Left ventricle myocardium inferior (tissue), 1 donor: Measurements from ENCODE around the gene NDST1. TPM values are rescaled to one million over a fixed set of nuclear protein-coding genes. Genes with fewer than 3 reads are reported as not detected.
A peak's percentile ranks its signal among the peaks of the same experiment; 100 is the strongest.

ENCODE experiments used
- DNase-seq: peaks from one replicate; pipeline ENCODE4 v3.0.0-alpha.2; 2020
- H3K27ac ChIP-seq: fragments of 200-600 bp; replicated peaks from 2 replicates; pipeline ENCODE4 v1.8.0; 2021
- H3K27me3 ChIP-seq: fragments of 200-600 bp; 2 replicates; pipeline ENCODE4 v1.8.0; 2021; ENCODE audit warnings: low read depth
- H3K36me3 ChIP-seq: fragments of 200-600 bp; 2 replicates; pipeline ENCODE4 v1.8.0; 2021
- H3K4me1 ChIP-seq: fragments of 200-600 bp; 2 replicates; pipeline ENCODE4 v1.8.0; 2021
- H3K4me3 ChIP-seq: fragments of 200-600 bp; 2 replicates; pipeline ENCODE4 v1.8.0; 2021; ENCODE audit warnings: mild to moderate bottlenecking, moderate library complexity
- H3K9me3 ChIP-seq: fragments of 200-600 bp; replicated peaks from 2 replicates; pipeline ENCODE4 v1.8.0; 2021
- intact Hi-C: fragments of 100-400 bp; cut with micrococcal nuclease; formaldehyde crosslinking; loops from one replicate; pipeline ENCODE4 v1.11.0; 2022
- total RNA-seq: library from RNA; stranded (reverse); fragmentation: NEBNext Ultra II Directional; extraction: Animal tissue kit (Norgen Biotek cat#: 25700); gene quantifications from one replicate; pipeline ENCODE4 v1.2.1, GENCODE V29; 2021
- TF ChIP-seq, protein P1 (sequence below): fragments of 200-600 bp; IDR thresholded peaks from 2 replicates; pipeline ENCODE4 v1.8.0; 2021; ENCODE audit warnings: antibody characterized with exemption, mild to moderate bottlenecking, borderline replicate concordance
- donor health status: DM: no; HTN: yes; CAD: no; lungs with severe emphysema.

Gene NDST1
- total RNA-seq, 1 donor from 2014 or later: 58.9 TPM

DNA sequence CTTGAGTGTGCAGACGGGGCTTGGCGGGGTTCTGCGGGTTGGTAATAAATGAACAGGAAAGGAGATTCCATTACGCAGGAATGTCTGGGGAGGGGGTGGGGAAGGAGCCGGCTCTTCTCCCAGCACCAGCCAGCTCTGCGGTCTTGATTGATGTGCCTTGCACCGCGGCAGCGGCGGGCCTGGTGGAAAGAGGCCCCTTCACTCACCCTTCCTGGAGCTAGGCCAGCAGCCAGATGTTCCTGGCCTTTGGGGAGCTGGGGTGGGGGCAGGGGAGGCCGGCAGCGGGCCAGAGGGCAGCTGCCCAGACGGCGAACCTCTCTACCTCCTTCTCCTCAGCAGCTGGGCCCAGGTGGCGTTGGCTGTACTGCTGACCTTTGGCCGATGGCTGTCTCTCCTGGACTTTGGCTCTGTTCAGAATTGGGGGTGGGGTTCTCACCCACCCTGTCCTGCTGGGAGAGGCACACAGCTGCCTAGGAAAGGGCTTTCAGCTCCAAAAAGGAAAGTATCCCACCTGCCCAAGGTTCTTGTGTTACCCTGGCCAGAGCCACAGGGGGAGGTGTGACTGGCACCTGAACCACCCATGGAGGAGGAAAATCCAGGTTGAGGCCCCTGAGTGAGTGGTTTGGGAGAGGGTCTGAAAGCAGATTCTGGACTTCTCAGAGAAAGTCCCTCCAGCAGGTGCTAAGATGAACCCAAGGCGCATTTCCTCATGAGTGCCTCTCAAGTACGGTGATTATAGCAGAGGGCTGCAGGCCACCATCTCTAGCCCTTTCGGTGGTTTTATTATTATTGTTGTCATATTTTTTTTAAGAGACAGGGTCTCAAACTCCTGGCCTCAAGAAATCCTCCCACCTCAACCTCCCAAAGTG is 74.5 kb downstream of the NDST1 start:
- no peaks in the 10 kb centered on the region for H3K9me3 ChIP-seq
- H3K36me3 ChIP-seq: no peaks in the 10 kb centered on the region
- H3K27me3 ChIP-seq: no peaks in the 10 kb centered on the region
- TF ChIP-seq, protein P1, sequence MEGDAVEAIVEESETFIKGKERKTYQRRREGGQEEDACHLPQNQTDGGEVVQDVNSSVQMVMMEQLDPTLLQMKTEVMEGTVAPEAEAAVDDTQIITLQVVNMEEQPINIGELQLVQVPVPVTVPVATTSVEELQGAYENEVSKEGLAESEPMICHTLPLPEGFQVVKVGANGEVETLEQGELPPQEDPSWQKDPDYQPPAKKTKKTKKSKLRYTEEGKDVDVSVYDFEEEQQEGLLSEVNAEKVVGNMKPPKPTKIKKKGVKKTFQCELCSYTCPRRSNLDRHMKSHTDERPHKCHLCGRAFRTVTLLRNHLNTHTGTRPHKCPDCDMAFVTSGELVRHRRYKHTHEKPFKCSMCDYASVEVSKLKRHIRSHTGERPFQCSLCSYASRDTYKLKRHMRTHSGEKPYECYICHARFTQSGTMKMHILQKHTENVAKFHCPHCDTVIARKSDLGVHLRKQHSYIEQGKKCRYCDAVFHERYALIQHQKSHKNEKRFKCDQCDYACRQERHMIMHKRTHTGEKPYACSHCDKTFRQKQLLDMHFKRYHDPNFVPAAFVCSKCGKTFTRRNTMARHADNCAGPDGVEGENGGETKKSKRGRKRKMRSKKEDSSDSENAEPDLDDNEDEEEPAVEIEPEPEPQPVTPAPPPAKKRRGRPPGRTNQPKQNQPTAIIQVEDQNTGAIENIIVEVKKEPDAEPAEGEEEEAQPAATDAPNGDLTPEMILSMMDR: no peak
- intact Hi-C loops: no loop called here
- no peak overlapping the region for H3K27ac ChIP-seq
- H3K4me1 ChIP-seq: peaks cover 12% of the 10 kb centered on the region
- peak; percentile 76 for DNase-seq
- H3K4me3 ChIP-seq: no peak overlapping the region

GRCh38 chr5:150583541-150584225 is 75.8 kb downstream of the NDST1 start:
- peaks cover 12% of the 10 kb centered on the region for H3K4me1 ChIP-seq
- TF ChIP-seq, protein P1: no peak
- DNase-seq: no peak
- no peaks in the 10 kb centered on the region for H3K9me3 ChIP-seq
- no peak overlapping the region for H3K4me3 ChIP-seq
- intact Hi-C loops: no loop called here
- no peak overlapping the region for H3K27ac ChIP-seq
- no peaks in the 10 kb centered on the region for H3K27me3 ChIP-seq
- H3K36me3 ChIP-seq: no peaks in the 10 kb centered on the region

DNA sequence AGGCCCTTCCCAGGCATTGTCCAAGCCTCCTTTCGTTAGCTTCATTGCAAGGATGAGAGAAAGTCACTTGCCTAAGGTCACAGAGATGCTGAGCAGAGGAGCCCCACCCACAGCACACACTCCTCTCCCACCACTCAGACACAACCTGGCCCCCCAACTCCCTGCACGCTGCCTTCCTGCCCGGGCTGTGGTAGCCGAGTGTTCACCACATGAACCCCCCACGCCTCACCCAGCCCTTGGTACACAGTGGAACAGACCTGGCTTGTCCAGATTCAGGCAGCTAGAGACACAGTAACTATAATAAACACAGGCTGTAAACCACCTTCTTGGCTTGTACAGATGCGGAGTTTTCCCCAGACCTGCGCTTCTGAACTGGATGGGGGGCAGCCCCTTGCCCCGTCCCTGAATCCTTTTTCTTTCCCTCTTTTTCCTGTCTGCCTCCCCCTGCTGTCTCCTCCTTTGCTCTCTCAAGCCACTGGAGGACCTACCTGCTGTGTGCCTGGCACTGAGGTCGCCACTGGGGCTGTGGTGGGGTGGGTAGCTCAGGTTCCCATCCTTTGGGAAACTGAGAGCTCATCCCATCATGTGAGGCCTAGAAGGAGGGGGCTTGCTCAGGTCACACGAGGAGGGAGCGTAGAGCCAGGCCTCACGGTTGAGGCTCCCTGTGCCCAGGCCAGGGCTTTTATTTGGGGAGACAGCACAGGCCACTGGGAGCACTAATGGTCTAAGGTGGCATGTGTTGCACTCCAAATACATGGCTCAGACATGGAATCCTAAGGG is 76.8 kb downstream of the NDST1 start:
- no peaks in the 10 kb centered on the region for H3K36me3 ChIP-seq
- H3K27ac ChIP-seq: no peak overlapping the region
- peaks cover 18% of the 10 kb centered on the region for H3K4me1 ChIP-seq
- TF ChIP-seq, protein P1: no peak
- intact Hi-C loops: loop anchor here (5.0 kb wide), 1 partner anchor 73 kb away; no protein-coding TSS in a partner anchor
- DNase-seq: no peak
- no peaks in the 10 kb centered on the region for H3K9me3 ChIP-seq
- no peaks in the 10 kb centered on the region for H3K27me3 ChIP-seq
- H3K4me3 ChIP-seq: no peak overlapping the region

DNA sequence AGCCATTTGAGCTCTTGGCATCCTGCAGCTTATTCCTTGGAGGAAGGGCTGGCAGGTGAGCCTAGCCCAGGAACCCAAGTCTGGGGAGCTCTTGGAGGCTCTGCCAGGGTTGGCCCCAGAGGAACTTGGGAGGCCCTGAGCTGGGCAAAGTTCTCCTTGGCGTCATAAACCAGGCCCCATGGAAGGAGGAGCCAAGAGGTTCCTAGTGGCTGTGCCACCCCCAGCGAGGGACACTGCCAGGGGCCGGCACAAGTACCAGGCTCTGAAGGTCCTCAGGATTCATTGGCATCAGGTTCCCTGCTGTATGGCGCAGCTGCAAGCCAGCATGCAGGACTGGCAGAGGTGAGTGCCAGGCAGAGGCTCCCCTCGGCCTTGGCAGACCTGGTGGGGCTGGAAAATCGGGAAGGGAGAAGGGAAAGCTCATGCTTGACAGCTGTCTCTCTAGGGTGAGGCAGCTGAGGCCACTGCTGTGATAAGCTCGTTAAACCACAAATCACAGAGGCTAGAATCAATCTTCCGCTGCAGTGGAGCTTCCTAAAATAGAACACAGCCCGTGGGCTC is 77.9 kb downstream of the NDST1 start:
- Histone ChIP-seq H3K9me3 (no peaks in the 10 kb centered on the region), H3K27me3 (no peaks in the 10 kb centered on the region), H3K27ac (peak overlapping the region; percentile 54), H3K4me3 (no peak overlapping the region), H3K4me1 (peaks cover 29% of the 10 kb centered on the region), H3K36me3 (no peaks in the 10 kb centered on the region)
- no peak for DNase-seq
- intact Hi-C loops: loop anchor here (5.0 kb wide), 1 partner anchor 71 kb away; no protein-coding TSS in a partner anchor
- TF ChIP-seq, protein P1: no peak

GRCh38 chr5:150587016-150587415 is 79.1 kb downstream of the NDST1 start:
- DNase-seq: no peak
- no peaks in the 10 kb centered on the region for H3K36me3 ChIP-seq
- no peak overlapping the region for H3K27ac ChIP-seq
- peaks cover 38% of the 10 kb centered on the region for H3K4me1 ChIP-seq
- no peaks in the 10 kb centered on the region for H3K9me3 ChIP-seq
- intact Hi-C loops: loop anchor here (5.0 kb wide), 1 partner anchor 70 kb away; no protein-coding TSS in a partner anchor
- no peaks in the 10 kb centered on the region for H3K27me3 ChIP-seq
- TF ChIP-seq, protein P1: no peak
- H3K4me3 ChIP-seq: no peak overlapping the region
